Measurements from ENCODE around the gene SDHAF1. TPM values are rescaled to one million over a fixed set of nuclear protein-coding genes. Genes with fewer than 3 reads are reported as not detected.

The SDHAF1 gene
- total RNA-seq, 1 experiment from 2014 or later = 21.0 TPM

- Histone ChIP-seq H3K27me3 (ENCODE audit: insufficient read depth, low read length) (no peaks in the 10 kb centered on the region), H3K4me2 (ENCODE audit: low read length) (no peak overlapping the region), H2AFZ (ENCODE audit: low read depth, low read length, poor library complexity, severe bottlenecking) (no peak overlapping the region), H3K36me3 (ENCODE audit: control insufficient read depth in 1 of 2, insufficient read depth in 2 of 2, low read length in 2 of 2) (peaks cover 0 to 23% of the 10 kb centered on the region in 2 experiments; a peak in 1 of 4 replicates), H3K9me2 (ENCODE audit: insufficient read depth) (no peaks in the 10 kb centered on the region), H3K9ac (ENCODE audit: low read length) (no peak overlapping the region), H3K79me2 (ENCODE audit: insufficient read depth, low read length) (no peaks in the 10 kb centered on the region), H3K27ac (ENCODE audit: low read depth, low read length) (no peak overlapping the region), H4K20me1 (ENCODE audit: insufficient read depth) (no peaks in the 10 kb centered on the region), H3K4me1 (ENCODE audit: control insufficient read depth in 1 of 2, insufficient read depth in 2 of 2, low read length in 2 of 2) (no peaks in the 10 kb centered on the region), H3K9me3 (ENCODE audit: control insufficient read depth in 1 of 2, insufficient read depth in 1 of 2, low read depth in 1 of 2, low read length in 2 of 2) (no peaks in the 10 kb centered on the region), H3K4me3 (replicated peaks in 1 of 2; ENCODE audit: low read depth in 1 of 2, low read length in 2 of 2) (no peak overlapping the region)
- no peak for DNase-seq (ENCODE audit: low read depth, low spot score)
- POLR2A ChIA-PET = no interaction called here
- no TSS peak for BruUV-seq (replicated peaks)
- RAD21 ChIA-PET (ENCODE audit: low non-redundant PET in 1 of 2, low total read pairs in 2 of 2, uncharacterized antibody in 2 of 2, unreplicated experiment in 2 of 2) = no interaction called here
- no peak for TF ChIP-seq REST (IDR thresholded peaks at IDR 0.05; ENCODE audit: low read depth)
- CTCF ChIA-PET = no interaction called here
- intact Hi-C loops (cut with micrococcal nuclease) = no loop called here
- ATAC-seq = no peak
Observed at GRCh38 chr19:36026091-36026876, 31.3 kb downstream of the SDHAF1 start.

GRCh38 chr19:36027696-36028095 lies 32.7 kb downstream of the SDHAF1 start:
- RAD21 ChIA-PET (ENCODE audit: low non-redundant PET in 1 of 2, low total read pairs in 2 of 2, uncharacterized antibody in 2 of 2, unreplicated experiment in 2 of 2) = no interaction called here
- Histone ChIP-seq H3K9ac (ENCODE audit: low read length) (no peak overlapping the region), H3K9me3 (ENCODE audit: control insufficient read depth in 1 of 2, insufficient read depth in 1 of 2, low read depth in 1 of 2, low read length in 2 of 2) (no peaks in the 10 kb centered on the region), H4K20me1 (ENCODE audit: insufficient read depth) (no peaks in the 10 kb centered on the region), H3K4me2 (ENCODE audit: low read length) (no peak overlapping the region), H3K36me3 (ENCODE audit: control insufficient read depth in 1 of 2, insufficient read depth in 2 of 2, low read length in 2 of 2) (peaks cover 0 to 19% of the 10 kb centered on the region in 2 experiments; a peak in 1 of 4 replicates), H2AFZ (ENCODE audit: low read depth, low read length, poor library complexity, severe bottlenecking) (no peak overlapping the region), H3K9me2 (ENCODE audit: insufficient read depth) (no peaks in the 10 kb centered on the region), H3K79me2 (ENCODE audit: insufficient read depth, low read length) (no peaks in the 10 kb centered on the region), H3K27me3 (ENCODE audit: insufficient read depth, low read length) (no peaks in the 10 kb centered on the region), H3K4me1 (ENCODE audit: control insufficient read depth in 1 of 2, insufficient read depth in 2 of 2, low read length in 2 of 2) (no peaks in the 10 kb centered on the region), H3K27ac (ENCODE audit: low read depth, low read length) (no peak overlapping the region), H3K4me3 (replicated peaks in 1 of 2; ENCODE audit: low read depth in 1 of 2, low read length in 2 of 2) (no peak overlapping the region)
- ATAC-seq = no peak
- DNase-seq (ENCODE audit: low read depth, low spot score) = no peak
- CTCF ChIA-PET = no interaction called here
- POLR2A ChIA-PET = no interaction called here
- no TSS peak for BruUV-seq (replicated peaks)
- intact Hi-C loops (cut with micrococcal nuclease) = no loop called here
- TF ChIP-seq MAX (IDR thresholded peaks at IDR 0.05) (no peak), TCF7L2 (IDR thresholded peaks at IDR 0.05; ENCODE audit: borderline replicate concordance, extremely low read depth, insufficient read depth, insufficient read length) (no peak), ATF3 (IDR thresholded peaks at IDR 0.05) (no peak), SIN3A (IDR thresholded peaks at IDR 0.05; ENCODE audit: low read depth) (no peak), ELF1 (IDR thresholded peaks at IDR 0.05; ENCODE audit: borderline replicate concordance, low read depth) (no peak), CEBPB (IDR thresholded peaks at IDR 0.05; ENCODE audit: low read depth) (no peak), ZFX (IDR thresholded peaks at IDR 0.05) (no peak), CTCF (IDR thresholded peaks at IDR 0.05 in 2 of 3, conservative IDR thresholded peaks at IDR 0.05 in 1 of 3; ENCODE audit: borderline replicate concordance in 1 of 3, insufficient read depth in 1 of 3, low read depth in 2 of 3, low read length in 2 of 3) (no peak), ZNF274 (IDR thresholded peaks at IDR 0.05; ENCODE audit: low read depth, low read length) (no peak), POLR2A (IDR thresholded peaks at IDR 0.05; ENCODE audit: borderline replicate concordance, extremely low read depth, insufficient read depth, insufficient read length) (no peak), FOSL1 (IDR thresholded peaks at IDR 0.05; ENCODE audit: low read depth) (no peak), SRF (IDR thresholded peaks at IDR 0.05; ENCODE audit: low read depth) (no peak)
